HG02763 (cell line): Measurements from ENCODE around the gene CCL11.
"Not testable (repeated sequence)": the region's sequence is repeated elsewhere in the genome, so short reads cannot be mapped to it uniquely, and the experiment has no call there.

Experiments
- ATAC-seq: cut with Tn5 transposase; IDR thresholded peaks from one replicate; pipeline ENCODE4 v1.9.1; 2021; ENCODE audit warnings: mild to moderate bottlenecking, moderate library complexity; ENCODE audit not compliant: unreplicated experiment

Gene CCL11

GRCh38 chr17:34306466-34306865, 20.9 kb downstream of the CCL11 start:
- no peak for ATAC-seq

- no peak for ATAC-seq
Observed at GRCh38 chr17:34307110-34307509, 21.6 kb downstream of the CCL11 start.

GRCh38 chr17:34308371-34308770, 22.8 kb downstream of the CCL11 start:
- no peak for ATAC-seq

- no peak for ATAC-seq
Observed at GRCh38 chr17:34311291-34311690, 25.7 kb downstream of the CCL11 start.

- no peak for ATAC-seq
Observed at GRCh38 chr17:34312080-34312479, 26.5 kb downstream of the CCL11 start.

GRCh38 chr17:34313164-34313563, 27.6 kb downstream of the CCL11 start:
- ATAC-seq: no peak

GRCh38 chr17:34314279-34314678, 28.7 kb downstream of the CCL11 start:
- no peak for ATAC-seq

GRCh38 chr17:34318474-34318873, 32.9 kb downstream of the CCL11 start:
- no peak for ATAC-seq

- no peak for ATAC-seq
Observed at GRCh38 chr17:34319039-34319483, 33.5 kb downstream of the CCL11 start, which contains the start of gene CCL8. Gene CCL8, plus strand, starts transcription at chr17:34319435. Its CDS starts 67 bp downstream, at chr17:34319502.

GRCh38 chr17:34321964-34322363, 36.4 kb downstream of the CCL11 start:
- no peak for ATAC-seq

- ATAC-seq: not testable (repeated sequence)
Observed at GRCh38 chr17:34327580-34327979, 42.0 kb downstream of the CCL11 start.

- no peak for ATAC-seq
Observed at GRCh38 chr17:34337701-34338100, 52.2 kb downstream of the CCL11 start.
